ENCODE results near the gene LRRC9.
"Not testable (repeated sequence)": the region's sequence is repeated elsewhere in the genome, so short reads cannot be mapped to it uniquely, and the experiment has no call there.

The LRRC9 gene

GRCh38 chr14:59919570-59920377 is at the start of gene LRRC9:
Gene LRRC9, plus strand, starts transcription at chr14:59920144.
- no peak for DNase-seq (ENCODE audit: low read depth in 2 of 2)

DNA sequence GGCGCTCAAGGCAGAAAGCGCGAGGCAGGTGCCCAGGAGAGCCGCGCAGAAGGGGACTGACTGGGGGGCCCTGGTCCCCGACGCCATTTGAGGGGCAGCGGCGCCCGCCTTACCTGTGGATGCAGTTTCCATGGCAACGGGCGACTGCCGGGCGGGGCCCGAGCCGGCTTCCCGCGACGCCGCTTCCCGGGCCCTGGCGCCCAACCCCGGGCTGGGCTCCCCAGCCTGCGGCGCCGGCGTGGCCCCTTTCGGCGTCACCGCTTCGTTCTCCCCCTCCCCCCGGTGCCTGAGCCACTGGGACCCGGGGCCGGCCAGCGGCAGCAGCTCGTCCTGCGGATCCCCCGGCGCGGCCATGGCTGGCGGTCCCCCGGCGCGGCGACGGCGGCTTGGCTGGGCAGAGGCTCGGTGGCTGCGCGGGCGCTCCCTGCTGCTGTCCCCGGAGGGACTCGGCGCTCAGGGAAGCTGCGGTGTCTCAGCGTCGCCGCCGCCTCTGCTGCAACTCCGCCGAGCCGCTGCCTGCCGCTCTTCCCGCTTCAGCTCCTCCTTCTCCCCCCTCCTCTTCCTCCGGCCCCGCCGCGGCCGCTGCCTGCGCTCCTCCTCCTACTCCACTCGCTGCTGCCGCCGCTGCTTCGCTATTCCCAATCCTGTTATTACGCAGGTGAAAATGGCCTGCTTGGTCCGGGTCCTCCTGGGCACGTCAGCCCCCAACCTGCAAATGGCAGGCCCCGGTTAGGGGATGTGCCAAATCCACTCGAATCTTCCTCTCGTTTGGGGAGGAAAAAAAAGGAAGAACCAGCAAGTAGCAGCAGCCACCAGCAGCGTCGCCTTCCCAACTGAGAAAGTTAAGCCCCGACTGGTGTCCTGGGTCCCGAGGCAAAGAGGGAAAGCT is 49.4 kb upstream of the LRRC9 start, which contains the start of gene RTN1:
RTN1 (minus strand) TSS at position 500 of the 889 bp plus-strand sequence; CDS start at position 354, 146 bp downstream.
- DNase-seq (ENCODE audit: low read depth in 2 of 2), result peak in 1 of 2 experiments; percentile 3

DNA sequence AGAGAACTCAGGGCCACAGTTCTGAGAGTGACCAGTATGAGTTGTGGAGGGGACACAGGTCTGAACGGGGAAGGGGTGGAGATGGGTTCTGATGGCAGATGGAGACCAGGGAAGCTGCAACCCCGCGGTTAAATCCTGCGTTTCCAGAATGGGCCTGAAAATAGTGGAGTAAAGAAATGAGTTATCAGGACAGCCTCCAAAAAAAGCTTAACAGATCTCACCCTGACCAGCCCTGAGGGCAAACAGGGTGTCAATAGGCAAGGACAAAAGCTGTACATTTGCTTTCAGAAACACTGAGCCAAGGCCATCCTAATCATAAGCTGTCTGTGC is 48.8 kb upstream of the LRRC9 start:
- no peak for DNase-seq (ENCODE audit: low read depth in 2 of 2)

- no peak for DNase-seq (ENCODE audit: low read depth in 2 of 2)
Observed at GRCh38 chr14:59882957-59883356, 37.0 kb upstream of the LRRC9 start.

GRCh38 chr14:59890676-59891075 is 29.3 kb upstream of the LRRC9 start:
- no peak for DNase-seq (ENCODE audit: low read depth in 2 of 2)

GRCh38 chr14:59895721-59896120 is 24.2 kb upstream of the LRRC9 start:
- DNase-seq (ENCODE audit: low read depth in 2 of 2), result no peak

DNA sequence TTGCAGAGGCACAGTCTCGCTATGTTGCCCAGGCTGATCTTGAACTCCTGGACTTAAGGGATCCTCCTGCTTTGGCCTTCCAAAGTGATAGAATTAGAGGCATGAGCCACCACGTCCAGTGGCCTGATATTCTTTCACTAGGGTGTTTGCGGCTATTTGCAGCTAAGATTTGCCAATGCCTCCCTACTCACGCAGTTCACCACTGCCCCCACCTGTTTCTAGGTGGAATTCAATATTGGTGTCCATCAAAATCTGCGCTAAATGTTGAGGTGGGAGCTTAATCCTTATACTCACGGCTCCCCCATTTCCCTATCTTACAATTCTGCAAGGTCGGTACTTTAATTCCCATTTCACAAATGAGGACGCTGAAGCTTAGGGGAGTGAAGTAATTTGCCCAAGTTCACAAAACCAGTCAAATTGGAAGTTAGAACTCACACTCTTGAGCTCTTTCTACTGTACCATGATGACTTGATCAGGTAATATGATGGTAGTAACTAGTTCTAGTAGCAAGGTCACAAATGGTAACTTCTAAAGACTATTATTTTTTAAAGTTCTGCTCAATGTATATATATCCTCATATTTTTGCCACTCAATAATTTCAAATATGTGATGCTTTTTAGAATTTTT is 22.1 kb upstream of the LRRC9 start:
- no peak for DNase-seq (ENCODE audit: low read depth in 2 of 2)

DNA sequence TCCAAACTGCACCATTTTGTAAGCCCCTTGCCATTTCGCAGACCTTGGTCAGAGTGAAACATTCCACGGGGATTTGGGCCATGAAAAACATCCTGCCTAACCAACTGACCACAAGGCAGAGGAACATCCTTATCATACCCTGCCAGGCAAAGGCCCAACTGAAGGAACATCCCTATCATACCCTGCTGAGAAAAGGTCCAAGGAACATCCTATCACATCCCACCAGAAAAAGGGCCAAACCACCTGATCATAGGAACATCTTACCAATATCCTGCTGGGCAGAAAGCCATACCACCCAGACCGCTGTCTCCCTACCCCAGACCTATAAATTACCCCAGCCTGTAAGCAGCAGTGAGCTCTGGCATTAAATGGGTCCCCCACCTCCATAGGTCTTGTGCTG is 19.4 kb upstream of the LRRC9 start:
- no peak for DNase-seq (ENCODE audit: low read depth in 2 of 2)

DNA sequence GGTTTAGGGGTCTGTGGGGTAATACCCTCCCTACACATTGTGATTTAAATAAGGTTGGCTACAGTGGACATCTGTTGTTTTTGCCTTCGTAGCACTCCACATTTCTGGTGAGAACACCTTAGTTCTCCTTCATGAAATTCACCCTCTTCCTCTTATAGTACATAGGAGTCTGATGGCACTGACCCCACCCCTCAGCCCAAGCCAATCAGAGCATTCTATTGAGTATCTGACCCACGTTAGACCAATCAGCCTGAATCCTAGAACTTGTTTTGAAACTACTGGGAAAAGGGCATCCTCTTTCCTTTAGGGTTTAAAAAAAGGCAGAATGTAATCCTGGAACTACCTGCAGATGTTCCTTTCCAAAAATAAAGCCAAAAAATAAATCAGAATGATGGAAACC is 15.8 kb upstream of the LRRC9 start:
- DNase-seq (ENCODE audit: low read depth in 2 of 2), result no peak

DNA sequence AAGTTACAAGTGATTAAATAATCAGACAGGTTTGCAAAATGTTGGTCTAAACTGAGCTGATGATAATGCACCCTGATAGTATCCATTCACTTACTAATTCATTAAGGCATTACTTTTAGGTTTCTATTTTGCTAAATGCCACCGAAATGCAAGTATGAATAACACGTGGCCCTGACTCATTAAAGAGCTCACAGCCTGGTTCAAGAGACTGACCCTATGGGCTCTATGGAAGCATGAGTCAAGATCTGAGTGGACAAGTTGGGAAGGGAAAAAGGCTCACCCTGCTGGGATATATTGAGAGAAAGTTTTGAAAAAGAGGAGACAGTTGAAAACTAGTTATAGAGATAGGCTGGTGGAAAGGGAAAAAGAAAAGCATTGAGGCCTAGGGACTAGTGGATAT is 14.8 kb upstream of the LRRC9 start:
- DNase-seq (ENCODE audit: low read depth in 2 of 2), result no peak

DNA sequence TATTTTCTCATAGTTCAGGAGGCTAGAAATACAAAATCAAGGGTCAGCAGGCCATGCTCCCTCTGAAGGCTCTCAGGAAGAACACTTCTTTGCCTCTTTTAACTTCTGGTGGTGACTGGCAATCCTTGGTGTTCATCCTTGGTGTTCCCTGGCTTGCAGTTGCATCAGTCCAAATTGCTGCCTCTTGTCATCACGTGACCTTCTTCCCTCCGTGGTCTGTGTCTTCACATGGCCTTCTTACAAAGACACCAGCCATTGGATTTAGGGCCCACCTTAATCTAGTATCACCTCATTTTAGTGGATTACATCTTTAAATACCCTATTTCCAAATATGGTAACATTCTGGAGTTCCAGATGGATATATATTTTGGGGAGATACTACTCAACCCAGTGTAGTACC is 7.5 kb upstream of the LRRC9 start:
- DNase-seq (ENCODE audit: low read depth in 2 of 2), result no peak

DNA sequence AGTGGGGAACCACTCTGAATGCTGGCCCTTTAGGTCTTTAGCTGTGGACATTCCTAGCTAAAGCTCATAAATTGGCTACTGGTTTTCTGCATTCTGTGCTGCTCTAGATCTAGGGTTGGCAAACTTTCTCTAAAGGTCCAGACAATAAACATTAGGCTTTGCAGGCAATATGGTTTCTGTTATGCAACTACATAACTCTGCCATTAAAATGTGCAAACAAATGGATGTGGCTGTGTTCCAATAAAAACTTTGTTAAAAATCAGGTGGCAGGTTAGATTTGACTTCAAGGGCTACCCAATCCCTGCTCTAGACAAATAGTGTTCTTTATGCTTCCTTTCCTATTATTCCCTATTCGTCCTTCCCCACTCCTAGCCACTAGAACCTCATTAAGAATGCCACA is 6.8 kb upstream of the LRRC9 start:
- no peak for DNase-seq (ENCODE audit: low read depth in 2 of 2)

DNA sequence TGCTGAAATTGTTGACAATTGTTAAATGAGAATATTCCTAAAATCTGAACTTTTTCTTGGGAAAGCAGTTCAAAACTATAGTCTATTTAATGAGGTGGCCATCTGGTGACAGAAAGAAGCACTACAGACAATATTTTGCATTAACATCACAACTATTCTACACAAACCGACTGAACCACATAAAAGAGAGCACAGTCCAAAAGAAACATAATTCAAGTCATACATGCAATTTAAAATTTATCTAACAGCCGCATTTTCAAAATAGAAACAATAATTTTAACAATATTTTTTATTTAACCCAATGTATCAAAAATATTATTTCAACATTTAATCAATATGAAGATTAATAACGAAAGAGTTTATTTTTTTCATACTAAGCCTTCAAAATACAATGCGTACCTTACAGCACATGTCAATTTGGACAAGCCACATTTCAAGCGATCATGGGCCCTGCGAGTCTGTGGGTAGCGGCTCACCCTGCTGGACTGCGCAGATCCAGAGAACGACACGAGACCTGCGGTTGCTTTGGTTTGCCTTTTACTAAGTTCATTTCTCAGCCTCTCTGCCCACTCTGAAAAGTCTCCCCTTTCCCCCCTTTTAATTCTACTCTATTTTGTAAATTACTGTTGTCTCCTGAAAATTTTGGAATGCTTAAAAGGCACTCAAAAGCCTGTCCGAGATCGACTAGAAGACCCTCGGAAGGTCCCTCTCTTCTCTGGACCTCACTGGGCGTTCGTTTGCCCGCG is 947 bp upstream of the LRRC9 start:
- DNase-seq (ENCODE audit: low read depth in 2 of 2), result peak; percentile 4 to 5

DNA sequence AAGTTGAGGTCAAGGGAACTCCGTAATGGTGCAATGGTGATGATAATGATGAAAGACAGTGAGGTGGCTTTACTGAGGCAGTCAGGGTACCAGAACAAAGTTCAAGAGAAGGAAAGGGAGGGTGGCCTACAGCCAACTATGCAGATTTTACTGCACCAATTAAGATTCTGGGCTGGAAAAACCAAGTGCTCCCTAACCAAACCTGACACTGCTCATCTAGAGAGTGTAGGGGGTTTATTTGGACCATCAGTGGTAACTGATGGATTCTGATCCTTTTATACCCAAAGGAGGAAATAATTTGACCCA is 387 bp downstream of the LRRC9 start:
- DNase-seq (ENCODE audit: low read depth in 2 of 2), result no peak

- no peak for DNase-seq (ENCODE audit: low read depth in 2 of 2)
Observed at GRCh38 chr14:59925797-59926196, 5.9 kb downstream of the LRRC9 start.

DNA sequence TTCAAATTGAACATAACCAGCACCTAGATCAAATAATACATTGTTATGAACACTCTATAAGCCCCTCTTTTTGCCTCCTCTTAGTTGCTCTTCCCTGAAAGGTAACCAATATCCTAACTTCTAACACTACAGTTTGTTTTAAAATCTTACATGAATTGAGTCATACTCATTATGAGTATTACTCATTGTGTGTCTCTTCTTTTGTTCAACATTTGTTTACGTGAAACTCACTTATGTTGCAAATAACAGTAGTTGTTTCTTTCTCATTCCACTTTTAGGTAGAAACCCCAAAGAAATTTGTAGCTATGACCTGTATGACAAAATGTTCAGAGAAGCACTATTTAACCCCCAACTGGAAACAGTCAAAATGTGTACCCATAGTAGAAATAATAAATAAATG is 6.6 kb downstream of the LRRC9 start:
- no peak for DNase-seq (ENCODE audit: low read depth in 2 of 2)

GRCh38 chr14:59931237-59931636 is 11.3 kb downstream of the LRRC9 start:
- DNase-seq (ENCODE audit: low read depth in 2 of 2), result no peak

GRCh38 chr14:59936145-59936544 is 16.2 kb downstream of the LRRC9 start:
- no peak for DNase-seq (ENCODE audit: low read depth in 2 of 2)

GRCh38 chr14:59939828-59940227 is 19.9 kb downstream of the LRRC9 start:
- DNase-seq (ENCODE audit: low read depth in 2 of 2), result no peak

- not testable (repeated sequence) for DNase-seq (ENCODE audit: low read depth in 2 of 2)
Observed at GRCh38 chr14:59942296-59942862, 22.4 kb downstream of the LRRC9 start.

- DNase-seq (ENCODE audit: low read depth in 2 of 2), result no peak
Observed at GRCh38 chr14:59944909-59945308, 25.0 kb downstream of the LRRC9 start.

DNA sequence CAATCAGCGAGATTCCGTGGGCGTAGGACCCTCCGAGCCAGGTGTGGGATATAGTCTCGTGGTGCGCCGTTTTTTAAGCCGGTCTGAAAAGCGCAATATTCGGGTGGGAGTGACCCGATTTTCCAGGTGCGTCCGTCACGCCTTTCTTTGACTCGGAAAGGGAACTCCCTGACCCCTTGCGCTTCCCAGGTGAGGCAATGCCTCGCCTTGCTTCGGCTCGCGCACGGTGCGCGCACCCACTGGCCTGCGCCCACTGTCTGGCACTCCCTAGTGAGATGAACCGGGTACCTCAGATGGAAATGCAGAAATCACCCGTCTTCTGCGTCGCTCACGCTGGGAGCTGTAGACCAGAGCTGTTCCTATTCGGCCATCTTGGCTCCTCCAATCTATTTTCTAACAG is 32.2 kb downstream of the LRRC9 start:
- DNase-seq (ENCODE audit: low read depth in 2 of 2), result not testable (repeated sequence)

Data from fibroblast of skin of left biceps (primary cell).